Skeletal muscle tissue (tissue), 4 donors: ENCODE results near the gene LRIG1. TPM values are rescaled to one million over a fixed set of nuclear protein-coding genes. Genes with fewer than 3 reads are reported as not detected.

Experiments used
- H3K27ac ChIP-seq: one replicate; pipeline ENCODE4 v1.7.0; 2013; ENCODE audit warnings: mild to moderate bottlenecking, low read depth, low read length, inconsistent platforms
- H3K27me3 ChIP-seq, 3 donors: one replicate each; pipeline ENCODE4 v1.7.0; 2013; ENCODE audit warnings: low read length in 3 of 3; ENCODE audit not compliant: control insufficient read depth in 3 of 3, insufficient read depth in 3 of 3
- H3K36me3 ChIP-seq, 3 donors: one replicate each; pipeline ENCODE4 v1.7.0; 2013; ENCODE audit warnings: low read length in 3 of 3; ENCODE audit not compliant: control insufficient read depth in 3 of 3, insufficient read depth in 3 of 3
- H3K4me1 ChIP-seq, 3 donors: one replicate each; pipeline ENCODE4 v1.7.0; 2013; ENCODE audit warnings: low read length in 3 of 3, mild to moderate bottlenecking in 3 of 3; ENCODE audit not compliant: control insufficient read depth in 3 of 3, insufficient read depth in 3 of 3
- H3K4me3 ChIP-seq, 3 donors: one replicate each; pipeline ENCODE4 v1.7.0; 2013; ENCODE audit warnings: low read length in 3 of 3
- H3K9ac ChIP-seq, 3 donors: one replicate each; pipeline ENCODE4 v1.7.0; 2013; ENCODE audit warnings: low read length in 3 of 3, mild to moderate bottlenecking in 3 of 3, moderate library complexity in 2 of 3, low read depth in 1 of 3
- H3K9me3 ChIP-seq, 3 donors: one replicate each; pipeline ENCODE4 v1.7.0; 2013; ENCODE audit warnings: low read length in 3 of 3; ENCODE audit not compliant: control insufficient read depth in 3 of 3
- total RNA-seq: library from RNA; depleted of rRNA; stranded (reverse); fragments of >200 nt; gene quantifications from one replicate; pipeline ENCODE4 v1.2.3, GENCODE V29; 2014
- donor health status: Osteomylitis.

The LRIG1 gene
- total RNA-seq, 1 donor from 2014 or later, result 135 TPM

DNA sequence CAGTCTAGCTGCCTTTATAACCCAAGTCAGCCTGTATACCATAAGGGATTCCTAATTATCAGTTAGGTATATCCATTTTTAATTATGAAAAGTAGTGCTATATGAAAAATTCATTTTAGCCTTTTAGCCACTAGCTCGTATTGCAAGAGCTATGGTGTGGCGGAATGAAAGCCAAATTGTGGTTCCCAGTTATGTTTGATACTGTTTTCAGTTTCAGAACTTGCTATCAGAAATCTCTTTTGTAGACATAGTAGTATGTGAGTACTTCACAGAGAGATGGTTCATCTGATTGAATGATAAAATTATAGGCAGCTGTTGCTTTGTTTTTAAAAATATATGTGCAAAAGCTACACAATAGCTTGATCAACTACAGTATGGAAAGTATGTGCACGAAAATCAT lies 145.4 kb downstream of the LRIG1 start:
- no peaks in the 10 kb centered on the region for H3K4me1 ChIP-seq
- no peak overlapping the region for H3K9ac ChIP-seq
- no peaks in the 10 kb centered on the region for H3K27me3 ChIP-seq
- H3K36me3 ChIP-seq, result no peaks in the 10 kb centered on the region
- no peak overlapping the region for H3K4me3 ChIP-seq
- no peaks in the 10 kb centered on the region for H3K9me3 ChIP-seq
- H3K27ac ChIP-seq, result no peak overlapping the region

DNA sequence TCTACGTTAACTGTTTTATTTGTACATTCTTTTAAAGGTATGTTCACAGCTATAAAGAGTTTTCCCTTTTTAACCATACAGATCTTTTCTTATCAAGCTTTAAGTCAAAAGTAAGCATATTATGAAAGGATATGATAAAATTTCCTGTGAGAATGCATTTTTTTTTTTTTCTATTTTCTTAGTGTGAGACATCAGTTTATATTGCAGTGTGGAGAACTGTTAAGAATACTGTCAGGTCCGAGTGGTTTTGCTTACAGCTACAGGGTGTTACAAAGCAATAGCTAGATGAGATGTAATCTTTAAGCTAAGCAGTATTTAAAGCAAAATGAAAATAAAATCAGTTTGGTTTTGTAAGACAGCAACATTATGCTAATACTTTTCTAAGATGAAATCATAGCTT lies 146.8 kb downstream of the LRIG1 start:
- no peak overlapping the region for H3K4me3 ChIP-seq
- H3K4me1 ChIP-seq, result peaks cover 0 to under 1% (median 0%) of the 10 kb centered on the region in 3 donors
- H3K27me3 ChIP-seq, result no peaks in the 10 kb centered on the region
- no peaks in the 10 kb centered on the region for H3K36me3 ChIP-seq
- no peaks in the 10 kb centered on the region for H3K9me3 ChIP-seq
- H3K9ac ChIP-seq, result no peak overlapping the region
- H3K27ac ChIP-seq, result no peak overlapping the region

DNA sequence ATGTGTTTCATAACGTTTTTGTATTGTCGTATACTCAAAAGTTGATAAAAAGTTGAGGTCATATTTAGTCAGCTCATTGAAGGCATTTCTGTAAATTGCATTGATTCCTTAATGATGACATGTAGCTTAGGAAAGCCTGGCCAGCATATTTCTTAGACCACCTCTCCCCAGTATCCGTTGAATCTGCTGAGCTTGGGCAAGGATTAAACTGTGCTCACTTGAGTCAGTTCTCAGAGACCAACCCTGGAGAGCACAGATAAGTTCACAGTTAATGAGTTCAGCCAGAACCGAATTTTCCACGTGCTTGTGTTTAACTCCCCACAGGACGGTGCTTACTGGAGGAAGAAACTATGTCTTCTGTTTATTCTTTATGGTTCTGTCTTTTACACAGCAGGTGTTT lies 147.3 kb downstream of the LRIG1 start:
- no peaks in the 10 kb centered on the region for H3K27me3 ChIP-seq
- no peak overlapping the region for H3K9ac ChIP-seq
- H3K27ac ChIP-seq, result no peak overlapping the region
- no peak overlapping the region for H3K4me3 ChIP-seq
- H3K36me3 ChIP-seq, result no peaks in the 10 kb centered on the region
- no peaks in the 10 kb centered on the region for H3K9me3 ChIP-seq
- H3K4me1 ChIP-seq, result peaks cover 0 to 3% (median 2%) of the 10 kb centered on the region in 3 donors

DNA sequence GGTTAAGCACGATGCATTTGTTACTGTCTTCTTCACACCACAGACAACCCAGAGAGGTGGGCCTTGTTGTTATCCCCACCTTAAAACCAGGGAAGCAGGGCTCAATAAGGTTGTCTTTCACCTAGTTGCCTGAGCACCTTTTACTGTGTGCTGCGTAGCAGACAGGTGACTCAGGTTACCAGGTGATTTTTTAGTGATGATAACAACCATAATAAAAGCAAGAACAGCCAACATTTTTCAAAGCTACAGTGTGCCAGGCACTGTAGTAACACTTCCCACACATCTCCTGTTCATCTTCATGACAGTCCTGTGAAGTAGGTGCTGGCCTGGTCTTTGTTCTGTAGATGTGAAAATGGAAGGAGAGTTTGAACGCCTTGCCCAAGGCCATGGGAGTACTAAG lies 147.8 kb downstream of the LRIG1 start:
- no peak overlapping the region for H3K27ac ChIP-seq
- H3K9me3 ChIP-seq, result no peaks in the 10 kb centered on the region
- peaks cover 0 to 3% (median 2%) of the 10 kb centered on the region in 3 donors for H3K4me1 ChIP-seq
- no peaks in the 10 kb centered on the region for H3K27me3 ChIP-seq
- no peaks in the 10 kb centered on the region for H3K36me3 ChIP-seq
- H3K9ac ChIP-seq, result no peak overlapping the region
- H3K4me3 ChIP-seq, result no peak overlapping the region

- Histone ChIP-seq H3K27ac (no peak overlapping the region), H3K9ac (no peak overlapping the region), H3K4me3 (no peak overlapping the region), H3K9me3 (no peaks in the 10 kb centered on the region), H3K27me3 (no peaks in the 10 kb centered on the region), H3K4me1 (peaks cover 0 to 3% (median 2%) of the 10 kb centered on the region in 3 donors), H3K36me3 (no peaks in the 10 kb centered on the region)
These were observed 150.2 kb downstream of the LRIG1 start for GRCh38 chr3:66350601-66351000.

DNA sequence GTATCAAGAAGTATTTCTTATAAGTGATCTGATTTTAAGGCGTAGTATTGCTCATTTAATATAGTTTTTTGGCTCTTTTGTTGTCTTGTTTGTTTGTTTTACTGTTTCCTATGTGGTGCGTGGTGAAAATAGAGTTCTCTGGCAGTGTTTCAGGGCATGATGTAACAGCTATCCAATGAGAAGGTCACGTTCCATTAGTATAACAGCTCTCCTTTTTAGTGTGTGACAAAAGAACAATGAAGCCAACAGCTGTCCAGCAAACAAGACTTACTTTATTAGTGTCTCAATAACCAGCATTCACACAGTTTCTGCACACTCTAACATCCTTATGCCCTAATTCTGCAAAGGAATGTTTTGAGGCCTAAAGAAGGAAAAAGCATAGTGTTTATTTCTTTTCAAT lies 152.1 kb downstream of the LRIG1 start:
- Histone ChIP-seq H3K9ac (no peak overlapping the region), H3K27ac (no peak overlapping the region), H3K27me3 (no peaks in the 10 kb centered on the region), H3K4me3 (no peak overlapping the region), H3K4me1 (peaks cover 0 to 3% (median 2%) of the 10 kb centered on the region in 3 donors), H3K36me3 (no peaks in the 10 kb centered on the region), H3K9me3 (no peaks in the 10 kb centered on the region)

GRCh38 chr3:66344848-66345578 lies 155.8 kb downstream of the LRIG1 start:
- Histone ChIP-seq H3K4me3 (no peak overlapping the region), H3K9ac (no peak overlapping the region), H3K36me3 (no peaks in the 10 kb centered on the region), H3K9me3 (no peaks in the 10 kb centered on the region), H3K4me1 (peaks cover 0 to 3% (median 2%) of the 10 kb centered on the region in 3 donors), H3K27me3 (no peaks in the 10 kb centered on the region), H3K27ac (no peak overlapping the region)

DNA sequence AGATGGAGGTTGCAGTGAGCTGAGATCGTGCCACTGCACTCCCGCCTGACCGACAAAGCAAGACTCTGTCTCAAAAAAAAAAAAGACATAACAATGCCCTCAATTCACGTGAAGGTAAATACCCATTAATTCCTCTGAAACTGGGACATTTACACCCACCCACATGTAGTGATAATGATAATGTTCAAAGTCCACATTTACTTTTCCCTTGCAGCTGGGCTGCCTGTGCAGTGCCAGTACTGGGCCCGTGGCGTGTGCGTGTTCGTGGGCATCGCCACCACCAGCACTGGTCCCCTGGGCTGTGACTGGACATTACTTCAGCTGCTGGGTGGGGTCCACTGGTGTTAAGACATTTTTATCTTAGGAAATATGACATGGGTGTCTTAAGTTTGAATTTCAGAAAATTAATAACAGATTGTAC lies 156.4 kb downstream of the LRIG1 start:
- Histone ChIP-seq H3K4me1 (peaks cover 0 to 3% (median 2%) of the 10 kb centered on the region in 3 donors), H3K27ac (no peak overlapping the region), H3K9me3 (no peaks in the 10 kb centered on the region), H3K4me3 (no peak overlapping the region), H3K36me3 (no peaks in the 10 kb centered on the region), H3K9ac (no peak overlapping the region), H3K27me3 (no peaks in the 10 kb centered on the region)

- no peak overlapping the region for H3K9ac ChIP-seq
- no peaks in the 10 kb centered on the region for H3K4me1 ChIP-seq
- H3K27me3 ChIP-seq, result no peaks in the 10 kb centered on the region
- no peak overlapping the region for H3K4me3 ChIP-seq
- H3K9me3 ChIP-seq, result no peaks in the 10 kb centered on the region
- no peaks in the 10 kb centered on the region for H3K36me3 ChIP-seq
- no peak overlapping the region for H3K27ac ChIP-seq
These were observed 158.0 kb downstream of the LRIG1 start for GRCh38 chr3:66342717-66343356.

- H3K27me3 ChIP-seq, result no peaks in the 10 kb centered on the region
- no peaks in the 10 kb centered on the region for H3K4me1 ChIP-seq
- H3K9me3 ChIP-seq, result no peaks in the 10 kb centered on the region
- H3K27ac ChIP-seq, result no peak overlapping the region
- H3K4me3 ChIP-seq, result no peak overlapping the region
- H3K9ac ChIP-seq, result no peak overlapping the region
- H3K36me3 ChIP-seq, result no peaks in the 10 kb centered on the region
These were observed 161.9 kb downstream of the LRIG1 start for GRCh38 chr3:66338927-66339326.
